ENCODE results near the gene TARS2.

GRCh38 chr1:150479927-150480352 lies 7.3 kb upstream of the TARS2 start:
- TF ChIP-seq, protein P1, sequence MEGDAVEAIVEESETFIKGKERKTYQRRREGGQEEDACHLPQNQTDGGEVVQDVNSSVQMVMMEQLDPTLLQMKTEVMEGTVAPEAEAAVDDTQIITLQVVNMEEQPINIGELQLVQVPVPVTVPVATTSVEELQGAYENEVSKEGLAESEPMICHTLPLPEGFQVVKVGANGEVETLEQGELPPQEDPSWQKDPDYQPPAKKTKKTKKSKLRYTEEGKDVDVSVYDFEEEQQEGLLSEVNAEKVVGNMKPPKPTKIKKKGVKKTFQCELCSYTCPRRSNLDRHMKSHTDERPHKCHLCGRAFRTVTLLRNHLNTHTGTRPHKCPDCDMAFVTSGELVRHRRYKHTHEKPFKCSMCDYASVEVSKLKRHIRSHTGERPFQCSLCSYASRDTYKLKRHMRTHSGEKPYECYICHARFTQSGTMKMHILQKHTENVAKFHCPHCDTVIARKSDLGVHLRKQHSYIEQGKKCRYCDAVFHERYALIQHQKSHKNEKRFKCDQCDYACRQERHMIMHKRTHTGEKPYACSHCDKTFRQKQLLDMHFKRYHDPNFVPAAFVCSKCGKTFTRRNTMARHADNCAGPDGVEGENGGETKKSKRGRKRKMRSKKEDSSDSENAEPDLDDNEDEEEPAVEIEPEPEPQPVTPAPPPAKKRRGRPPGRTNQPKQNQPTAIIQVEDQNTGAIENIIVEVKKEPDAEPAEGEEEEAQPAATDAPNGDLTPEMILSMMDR (IDR thresholded peaks at IDR 0.05), result no peak
- no peak for TF ChIP-seq ATF2 (CRISPR knock-in tag; IDR thresholded peaks at IDR 0.05; ENCODE audit: borderline replicate concordance, low read depth)
- TF ChIP-seq HMGA2 (CRISPR knock-in tag; IDR thresholded peaks at IDR 0.05), result no peak
- no peak for TF ChIP-seq TEAD4 (CRISPR knock-in tag; IDR thresholded peaks at IDR 0.05)
- TF ChIP-seq SMAD3 (CRISPR knock-in tag; IDR thresholded peaks at IDR 0.05; ENCODE audit: borderline replicate concordance), result no peak
- TF ChIP-seq ATF1 (CRISPR knock-in tag; IDR thresholded peaks at IDR 0.05), result no peak
- no peak for TF ChIP-seq USF2 (CRISPR knock-in tag; IDR thresholded peaks at IDR 0.05)
- TF ChIP-seq, protein P2, sequence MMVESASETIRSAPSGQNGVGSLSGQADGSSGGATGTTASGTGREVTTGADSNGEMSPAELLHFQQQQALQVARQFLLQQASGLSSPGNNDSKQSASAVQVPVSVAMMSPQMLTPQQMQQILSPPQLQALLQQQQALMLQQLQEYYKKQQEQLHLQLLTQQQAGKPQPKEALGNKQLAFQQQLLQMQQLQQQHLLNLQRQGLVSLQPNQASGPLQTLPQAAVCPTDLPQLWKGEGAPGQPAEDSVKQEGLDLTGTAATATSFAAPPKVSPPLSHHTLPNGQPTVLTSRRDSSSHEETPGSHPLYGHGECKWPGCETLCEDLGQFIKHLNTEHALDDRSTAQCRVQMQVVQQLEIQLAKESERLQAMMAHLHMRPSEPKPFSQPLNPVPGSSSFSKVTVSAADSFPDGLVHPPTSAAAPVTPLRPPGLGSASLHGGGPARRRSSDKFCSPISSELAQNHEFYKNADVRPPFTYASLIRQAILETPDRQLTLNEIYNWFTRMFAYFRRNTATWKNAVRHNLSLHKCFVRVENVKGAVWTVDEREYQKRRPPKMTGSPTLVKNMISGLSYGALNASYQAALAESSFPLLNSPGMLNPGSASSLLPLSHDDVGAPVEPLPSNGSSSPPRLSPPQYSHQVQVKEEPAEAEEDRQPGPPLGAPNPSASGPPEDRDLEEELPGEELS (CRISPR knock-in tag; IDR thresholded peaks at IDR 0.05), result no peak

Data from WTC11 (cell line).